B cell (primary cell): ENCODE data around the gene PRKCA. TPM values are rescaled to one million over a fixed set of nuclear protein-coding genes. Genes with fewer than 3 reads are reported as not detected.
"Not testable (repeated sequence)": the region's sequence is repeated elsewhere in the genome, so short reads cannot be mapped to it uniquely, and the experiment has no call there.

ENCODE experiments used
- ATAC-seq: fragments of 200-7000 bp; cut with Tn5 transposase; one replicate; pipeline ENCODE4 v1.10.0; 2021; ENCODE audit warnings: low read depth, mild to moderate bottlenecking, moderate number of reproducible peaks, moderate library complexity
- CTCF ChIA-PET: fragments of 350-600 bp; sonication (Branson Sonifier 250); formaldehyde crosslinking; loops from one replicate; lab custom pipeline; 2021; ENCODE audit warnings: antibody characterized with exemption, inconsistent platforms; lab: Charles Lee
- POLR2A ChIA-PET: fragments of 350-600 bp; sonication (Branson Sonifier 250); formaldehyde crosslinking; loops from one replicate; lab custom pipeline; 2021; ENCODE audit warnings: antibody characterized with exemption; lab: Charles Lee
- DNase-seq: peaks from one replicate; pipeline ENCODE4 v3.0.0; 2013
- H2AFZ ChIP-seq: 2 replicates; pipeline ENCODE4 v1.6.1; 2012; ENCODE audit warnings: mild to moderate bottlenecking, low read depth, low read length; ENCODE audit not compliant: insufficient read depth, poor library complexity, severe bottlenecking
- H3K27ac ChIP-seq, 2 donors: 1 replicate in 1 of 2; 2 replicates in 1 of 2; pipeline ENCODE4 v1.5.1; 2012 to 2013; ENCODE audit warnings: low read length in 2 of 2, mild to moderate bottlenecking in 2 of 2, moderate library complexity in 1 of 2
- H3K27me3 ChIP-seq, 4 experiments: fragments of 200-600 bp in 1 of 4; sonication (generic) in 1 of 4; replicated peaks in 1 of 4; 1 replicate in 2 of 4; 2 replicates in 2 of 4; pipeline versions ENCODE4 v1.6.1 to v1.7.0; 2013 to 2016; ENCODE audit warnings: low read length in 3 of 4, mild to moderate bottlenecking in 2 of 4, mixed read lengths in 1 of 4, moderate library complexity in 1 of 4; ENCODE audit not compliant: insufficient read depth in 4 of 4, control insufficient read depth in 3 of 4; ENCODE audit errors: control extremely low read depth in 1 of 4
- H3K36me3 ChIP-seq, 2 experiments: replicated peaks in 1 of 2; 1 replicate in 1 of 2; 2 replicates in 1 of 2; pipeline versions ENCODE4 v1.6.1 to v1.7.1; 2013; ENCODE audit warnings: low read length in 1 of 2; ENCODE audit not compliant: insufficient read depth in 2 of 2, control insufficient read depth in 1 of 2; ENCODE audit errors: control extremely low read depth in 1 of 2, extremely low read depth in 1 of 2
- H3K4me1 ChIP-seq, 2 donors: fragments of 200-600 bp in 1 of 2; sonication (generic) in 1 of 2; 1 replicate in 1 of 2; 2 replicates in 1 of 2; pipeline versions ENCODE4 v1.5.1 to v1.6.1; 2013 to 2017; ENCODE audit warnings: low read length in 2 of 2; ENCODE audit not compliant: control insufficient read depth in 2 of 2, insufficient read depth in 2 of 2
- H3K4me2 ChIP-seq: replicated peaks from 2 replicates; pipeline ENCODE3; 2012; ENCODE audit warnings: mild to moderate bottlenecking, low read depth, low read length; ENCODE audit not compliant: poor library complexity, severe bottlenecking
- H3K4me3 ChIP-seq, 5 experiments: fragments of 200-600 bp in 1 of 5; sonication (generic) in 1 of 5; 1 replicate in 3 of 5; 2 replicates in 2 of 5; pipeline versions ENCODE4 v1.5.1 to v1.7.0; 2011 to 2016; ENCODE audit warnings: low read length in 4 of 5, mild to moderate bottlenecking in 4 of 5, low read depth in 2 of 5, control low read depth in 1 of 5, moderate library complexity in 1 of 5; ENCODE audit not compliant: insufficient read depth in 1 of 5; ENCODE audit errors: control extremely low read depth in 1 of 5, extremely low read depth in 1 of 5
- H3K79me2 ChIP-seq: fragments of 200-600 bp; sonication (generic); one replicate; pipeline ENCODE4 v1.6.0; 2016; ENCODE audit warnings: low read length; ENCODE audit not compliant: control insufficient read depth, insufficient read depth
- H3K9ac ChIP-seq: fragments of 200-600 bp; sonication (generic); 2 replicates; pipeline ENCODE4 v1.6.1; 2017; ENCODE audit warnings: mild to moderate bottlenecking, low read length, moderate library complexity
- H3K9me3 ChIP-seq, 3 donors: one replicate each; pipeline versions ENCODE4 v1.6.1 to v1.7.1; 2013; ENCODE audit warnings: low read length in 2 of 3; ENCODE audit not compliant: control insufficient read depth in 2 of 3, insufficient read depth in 1 of 3; ENCODE audit errors: control extremely low read depth in 1 of 3
- H4K20me1 ChIP-seq: 2 replicates; pipeline ENCODE4 v1.6.0; 2012; ENCODE audit warnings: mild to moderate bottlenecking, low read length; ENCODE audit not compliant: insufficient read depth, control insufficient read depth, poor library complexity, severe bottlenecking
- H3K27ac Mint-ChIP-seq: one replicate; pipeline ENCODE4 v1.8.0; 2021; ENCODE audit warnings: mixed read lengths
- H3K27me3 Mint-ChIP-seq: one replicate; pipeline ENCODE4 v1.8.0; 2021; ENCODE audit warnings: mixed read lengths
- H3K4me1 Mint-ChIP-seq: one replicate; pipeline ENCODE4 v1.8.0; 2021; ENCODE audit warnings: mixed read lengths
- H3K4me3 Mint-ChIP-seq: one replicate; pipeline ENCODE4 v1.8.0; 2021; ENCODE audit warnings: mixed read lengths
- H3K9me3 Mint-ChIP-seq: one replicate; pipeline ENCODE4 v1.8.0; 2022; ENCODE audit warnings: mixed read lengths; ENCODE audit not compliant: insufficient read depth
- CTCF ChIP-seq: fragments of 200-600 bp; IDR thresholded peaks from one replicate; pipeline ENCODE4 v1.8.0; 2022; ENCODE audit warnings: antibody characterized with exemption, mild to moderate bottlenecking
- EZH2 ChIP-seq: IDR thresholded peaks from 2 replicates; pipeline ENCODE4 v1.6.1; 2012; ENCODE audit warnings: borderline replicate concordance, low read depth, mild to moderate bottlenecking, moderate library complexity, low read length; ENCODE audit not compliant: insufficient read depth, poor library complexity, severe bottlenecking
- WGBS: methylation state at CpG from one replicate; pipeline ENCODE4 v1.1.5; 2013; ENCODE audit warnings: missing lambda C conversion rate; ENCODE audit not compliant: insufficient coverage; 5-methylcytosine and 5-hydroxymethylcytosine counted together
- intact Hi-C: fragments of 100-400 bp; cut with micrococcal nuclease; formaldehyde crosslinking; loops from one replicate; pipeline ENCODE4 v1.10.0; 2022
- polyA plus RNA-seq: library from polyadenylated mRNA; depleted of rRNA; stranded (reverse); fragments of >200 nt; gene quantifications from 2 replicates; pipeline ENCODE4 v1.2.3, GENCODE V29; 2012
- total RNA-seq, 2 donors: library from RNA; stranded (reverse); fragments of 120-200 nt in 1 of 2; gene quantifications; 1 replicate in 1 of 2; 2 replicates in 1 of 2; pipeline versions ENCODE4 v1.2.3 to v1.2.4, GENCODE V29; 2013 to 2022

The PRKCA gene
- total and polyA plus RNA-seq, 2 donors (not counting 1 experiment from before 2014, with no cell fraction given), result 0.33 to 7.7 TPM

GRCh38 chr17:66399441-66399840 lies 97.0 kb downstream of the PRKCA start:
- H3K9ac ChIP-seq, result no peak overlapping the region
- no peak overlapping the region for H2AFZ ChIP-seq
- Mint-ChIP-seq H3K4me3 (no peak overlapping the region), H3K9me3 (no peaks in the 10 kb centered on the region), H3K27me3 (no peaks in the 10 kb centered on the region), H3K4me1 (no peaks in the 10 kb centered on the region), H3K27ac (no peak overlapping the region)
- no peak for DNase-seq
- TF ChIP-seq EZH2, result no peak
- no peak for TF ChIP-seq CTCF
- no peak overlapping the region for H3K4me2 ChIP-seq
- no peak overlapping the region for H3K4me3 ChIP-seq
- H3K27me3 ChIP-seq, result no peaks in the 10 kb centered on the region
- H3K36me3 ChIP-seq, result no peaks in the 10 kb centered on the region
- WGBS, result no CpG with 5 or more reads among the region's 3 CpGs
- no peaks in the 10 kb centered on the region for H3K4me1 ChIP-seq
- CTCF ChIA-PET, result no interaction called here
- no peak overlapping the region for H3K27ac ChIP-seq
- no peak for ATAC-seq
- H4K20me1 ChIP-seq, result no peaks in the 10 kb centered on the region
- no peaks in the 10 kb centered on the region for H3K79me2 ChIP-seq
- no peaks in the 10 kb centered on the region for H3K9me3 ChIP-seq
- intact Hi-C loops, result no loop called here
- POLR2A ChIA-PET, result no interaction called here

GRCh38 chr17:66400041-66400688 lies 97.8 kb downstream of the PRKCA start:
- H3K9me3 Mint-ChIP-seq, DNase-seq, ATAC-seq, H3K4me1 ChIP-seq, CTCF ChIA-PET, H3K4me2 ChIP-seq, H3K4me1 Mint-ChIP-seq, H2AFZ ChIP-seq, H3K27ac Mint-ChIP-seq, POLR2A ChIA-PET, intact Hi-C loops, H3K27me3 ChIP-seq, H3K27ac ChIP-seq, H3K36me3 ChIP-seq, H3K9me3 ChIP-seq, H3K79me2 ChIP-seq, H3K4me3 ChIP-seq, H3K9ac ChIP-seq, H3K27me3 Mint-ChIP-seq, H4K20me1 ChIP-seq, H3K4me3 Mint-ChIP-seq: not testable (repeated sequence)
- 95% methylated on average over 7 of the region's 11 CpGs for WGBS
